Measurements from ENCODE around the gene BEST1. TPM values are rescaled to one million over a fixed set of nuclear protein-coding genes. Genes with fewer than 3 reads are reported as not detected.

The BEST1 gene
- total RNA-seq, 2 donors from 2014 or later = 1.0 to 1.9 TPM

DNA sequence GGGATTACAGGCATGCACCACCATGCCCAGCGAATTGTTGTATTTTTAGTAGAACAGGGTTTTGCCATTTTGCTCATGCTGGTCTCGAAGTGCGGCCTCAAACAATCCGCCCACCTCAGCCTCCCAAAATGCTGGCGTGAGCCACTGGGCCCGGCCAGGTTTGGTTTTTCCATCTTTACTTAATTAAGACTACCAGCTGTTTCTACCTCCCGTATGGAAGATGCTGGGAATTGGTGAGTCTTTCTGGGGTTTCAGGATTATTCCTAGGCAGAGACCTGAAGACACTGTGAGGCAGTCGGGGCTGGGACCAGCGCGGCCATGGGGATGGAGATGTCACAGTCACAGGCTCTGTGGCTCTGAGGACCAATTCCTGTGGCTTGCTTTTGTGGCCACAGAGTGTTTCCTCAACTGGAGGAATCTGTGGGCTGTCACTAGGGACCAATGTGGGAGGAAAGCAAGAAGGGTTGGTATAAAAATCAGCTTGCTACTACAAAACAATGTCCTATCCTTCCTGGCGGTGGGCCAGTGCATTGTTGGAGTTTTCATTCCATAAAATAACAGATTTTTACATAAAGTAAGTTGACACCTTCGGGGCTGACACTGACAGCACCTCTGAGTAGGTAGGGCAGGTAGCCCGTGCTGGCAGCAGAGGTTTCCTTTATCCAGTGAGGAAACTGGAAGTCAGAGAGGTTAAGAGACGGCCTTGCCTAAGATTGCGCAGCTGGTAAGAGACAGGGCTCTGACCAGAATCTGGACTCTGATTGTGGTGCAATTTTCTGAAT, 25.7 kb downstream of the BEST1 start:
- Mint-ChIP-seq H3K4me1 (ENCODE audit: low read depth in 2 of 2) (peaks cover 43 to 63% of the 10 kb centered on the region in 2 donors), H3K4me3 (peak overlapping the region; percentile 10), H3K27me3 (no peaks in the 10 kb centered on the region), H3K36me3 (no peaks in the 10 kb centered on the region), H3K27ac (peak overlapping the region; percentile 75 to 95), H3K9me3 (no peaks in the 10 kb centered on the region)
- DNase-seq (ENCODE audit: low spot score) (no peak), ATAC-seq (no peak)

- DNase-seq (ENCODE audit: low spot score) (no peak), ATAC-seq (no peak)
- Mint-ChIP-seq H3K9me3 (no peaks in the 10 kb centered on the region), H3K27me3 (no peaks in the 10 kb centered on the region), H3K4me1 (ENCODE audit: low read depth in 2 of 2) (peaks cover 38 to 62% of the 10 kb centered on the region in 2 donors), H3K27ac (peak overlapping the region in 1 of 2 donors; percentile 95), H3K36me3 (no peaks in the 10 kb centered on the region), H3K4me3 (no peak overlapping the region)
Observed at GRCh38 chr11:61976420-61976800, 26.3 kb downstream of the BEST1 start.

DNA sequence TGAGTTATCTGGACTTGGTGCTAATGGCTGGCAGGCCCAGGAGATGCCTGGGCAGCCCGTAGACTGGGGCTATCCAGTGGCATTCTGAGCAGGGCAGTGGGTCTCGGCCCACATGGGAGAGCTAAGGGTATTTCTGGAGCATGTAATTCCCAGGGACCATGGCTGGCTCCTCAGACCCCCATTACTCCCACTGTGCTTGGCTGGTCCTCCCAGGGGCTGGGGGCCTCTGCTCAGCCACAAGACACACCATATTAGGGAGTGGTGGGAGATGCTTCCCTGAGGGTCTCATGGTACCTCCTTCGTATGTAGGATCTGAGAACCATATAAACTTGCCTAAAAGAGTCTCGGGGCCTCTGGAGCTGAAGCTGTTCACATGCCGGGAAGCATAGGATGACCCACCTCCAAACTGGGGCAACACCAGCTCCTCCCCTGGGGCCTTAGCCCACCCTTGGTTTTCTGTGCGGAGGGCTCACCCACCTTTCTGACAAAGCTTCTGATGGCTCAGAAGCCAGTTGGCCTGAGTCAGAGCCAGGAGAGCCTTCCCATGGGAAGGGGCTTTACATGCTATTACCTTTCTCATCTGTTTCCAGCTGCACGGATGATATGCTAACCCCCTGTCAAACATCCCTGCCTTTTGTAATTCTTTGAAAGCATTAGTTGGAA, 26.8 kb downstream of the BEST1 start:
- Mint-ChIP-seq H3K27ac (peak overlapping the region in 1 of 2 donors; percentile 95), H3K27me3 (no peaks in the 10 kb centered on the region), H3K4me3 (no peak overlapping the region), H3K9me3 (no peaks in the 10 kb centered on the region), H3K4me1 (ENCODE audit: low read depth in 2 of 2) (peaks cover 32 to 57% of the 10 kb centered on the region in 2 donors), H3K36me3 (no peaks in the 10 kb centered on the region)
- ATAC-seq = no peak
- DNase-seq (ENCODE audit: low spot score) = no peak

DNA sequence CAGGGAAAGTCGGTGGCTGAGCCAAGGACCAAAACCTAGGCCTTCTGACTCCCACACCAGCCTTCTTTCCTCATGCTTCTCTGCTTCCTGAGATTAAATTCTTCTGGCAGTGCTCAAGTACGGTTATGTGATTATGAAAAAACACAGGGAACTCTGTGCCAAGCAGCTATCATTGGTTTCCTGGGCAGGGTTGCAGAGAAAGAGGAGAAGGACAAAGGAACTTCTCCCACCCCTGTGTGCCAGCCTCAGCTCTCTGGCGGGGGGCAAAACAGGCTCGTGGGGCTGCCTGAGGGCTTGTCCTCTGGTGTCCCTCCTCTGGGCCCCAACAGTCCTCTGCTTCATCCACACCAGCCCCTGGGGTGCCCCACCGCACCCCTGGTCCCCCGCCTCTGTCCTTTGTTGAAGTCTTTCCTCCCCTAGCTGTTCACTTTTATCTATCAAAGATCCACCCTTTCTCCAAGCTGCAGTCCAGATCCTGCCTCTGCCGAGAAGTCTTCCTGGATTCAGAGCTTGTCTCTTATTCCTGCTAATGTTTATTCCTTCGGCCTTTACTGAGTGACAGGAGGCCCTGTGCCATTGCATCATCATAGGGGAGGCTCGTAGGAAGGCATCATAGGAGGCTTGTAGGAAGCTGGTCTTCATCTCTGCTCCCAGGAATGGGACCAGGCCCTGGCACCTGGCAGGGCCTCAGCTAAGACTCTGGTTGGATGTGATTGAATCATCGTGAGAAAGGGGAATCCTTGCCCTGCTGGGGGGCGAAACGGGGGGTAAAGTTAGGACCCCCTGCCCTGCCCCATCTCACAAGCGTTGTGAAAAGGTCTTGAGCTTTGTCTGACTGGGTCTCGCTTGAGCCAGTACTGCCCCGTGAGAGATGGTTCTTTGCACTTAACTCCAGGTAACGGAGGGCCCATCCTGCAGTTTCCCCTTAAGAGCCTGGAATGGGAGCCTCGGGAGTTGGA, 28.8 kb downstream of the BEST1 start:
- ATAC-seq (no peak), DNase-seq (ENCODE audit: low spot score) (no peak)
- Mint-ChIP-seq H3K36me3 (no peaks in the 10 kb centered on the region), H3K9me3 (no peaks in the 10 kb centered on the region), H3K4me3 (no peak overlapping the region), H3K27me3 (no peaks in the 10 kb centered on the region), H3K27ac (peak overlapping the region in 1 of 2 donors; percentile 84), H3K4me1 (ENCODE audit: low read depth in 2 of 2) (peaks cover 16 to 43% of the 10 kb centered on the region in 2 donors)

- peaks cover 0 to 2% of the 10 kb centered on the region in 2 donors for H3K27me3 Mint-ChIP-seq
- peak overlapping the region in 1 of 2 donors; percentile 80 for H3K27ac Mint-ChIP-seq
- peaks cover 4% of the 10 kb centered on the region for H3K36me3 Mint-ChIP-seq
- H3K4me3 Mint-ChIP-seq = no peak overlapping the region
- ATAC-seq (no peak), DNase-seq (ENCODE audit: low spot score) (no peak)
- H3K4me1 Mint-ChIP-seq (ENCODE audit: low read depth in 2 of 2) = peaks cover 4 to 31% of the 10 kb centered on the region in 2 donors
- H3K9me3 Mint-ChIP-seq = no peaks in the 10 kb centered on the region
Observed at GRCh38 chr11:61980783-61981541, 30.8 kb downstream of the BEST1 start.

DNA sequence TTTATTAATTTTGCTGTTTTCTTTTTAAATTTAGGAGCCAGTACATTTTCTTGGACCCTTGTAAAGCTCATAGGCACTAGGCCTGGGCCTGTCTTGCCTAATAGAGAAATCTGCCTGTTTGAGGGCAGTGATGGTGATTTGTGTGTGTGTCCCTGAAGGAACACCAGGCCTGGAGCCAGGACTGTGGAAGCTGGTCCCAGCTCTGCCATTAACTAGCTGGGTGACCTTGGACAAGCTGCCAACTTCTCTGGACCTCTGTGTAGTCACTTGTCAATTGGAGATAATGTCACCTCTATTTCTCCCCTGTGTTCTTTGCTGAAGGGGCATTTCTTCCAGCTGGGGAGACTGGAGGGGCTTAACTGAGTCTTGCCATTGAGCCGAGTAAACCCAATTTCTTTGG, 33.3 kb downstream of the BEST1 start:
- Mint-ChIP-seq H3K4me1 (ENCODE audit: low read depth in 2 of 2) (peaks cover 0 to 32% of the 10 kb centered on the region in 2 donors), H3K27ac (no peak overlapping the region), H3K9me3 (peaks cover 10% of the 10 kb centered on the region), H3K4me3 (no peak overlapping the region), H3K36me3 (peaks cover 24% of the 10 kb centered on the region), H3K27me3 (peaks cover 9 to 23% of the 10 kb centered on the region in 2 donors)
- ATAC-seq (no peak), DNase-seq (ENCODE audit: low spot score) (no peak)

DNA sequence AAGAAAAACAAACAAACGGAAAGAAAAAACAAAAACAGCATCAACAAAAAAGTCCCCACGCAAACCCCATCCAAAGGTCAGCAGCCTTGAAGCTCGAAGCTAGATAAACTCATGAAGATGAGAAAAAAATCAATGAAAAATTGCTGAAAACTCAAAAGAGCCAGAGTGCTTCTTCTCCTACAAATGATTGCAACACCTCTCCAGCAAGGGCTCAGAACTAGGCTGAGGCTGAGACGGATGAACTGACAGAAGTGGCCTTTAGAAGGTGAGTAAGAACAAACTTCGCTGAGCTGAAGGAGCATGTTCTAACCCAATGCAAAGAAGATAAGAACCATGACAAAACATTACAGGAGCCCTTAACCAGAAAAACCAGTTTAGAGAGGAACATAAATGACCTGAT, 35.7 kb downstream of the BEST1 start:
- Mint-ChIP-seq H3K27me3 (peaks cover 16 to 23% of the 10 kb centered on the region in 2 donors), H3K9me3 (peaks cover 10% of the 10 kb centered on the region), H3K4me1 (ENCODE audit: low read depth in 2 of 2) (peaks cover 7 to 28% of the 10 kb centered on the region in 2 donors), H3K36me3 (peaks cover 24% of the 10 kb centered on the region), H3K4me3 (no peak overlapping the region), H3K27ac (no peak overlapping the region)
- DNase-seq (ENCODE audit: low spot score) (no peak), ATAC-seq (no peak)

DNA sequence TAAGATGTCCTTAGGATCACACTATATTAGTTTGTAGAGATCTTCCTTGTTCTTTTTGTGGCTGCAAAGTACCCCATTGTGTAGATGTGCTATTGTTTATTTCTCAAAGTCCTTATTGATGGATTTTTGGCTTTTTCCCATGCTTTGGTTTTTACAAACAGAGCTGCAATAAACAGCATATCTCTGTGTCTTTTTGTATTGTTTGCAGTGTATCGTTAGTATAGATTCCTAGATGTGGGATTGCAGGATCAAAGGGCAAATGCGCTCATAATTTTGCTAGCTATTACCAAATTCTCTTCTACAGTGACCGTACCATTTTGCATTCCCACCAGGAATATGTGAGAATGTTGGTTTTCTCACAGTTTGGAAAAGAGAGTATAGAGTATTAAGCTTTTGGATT, 44.8 kb downstream of the BEST1 start:
- DNase-seq (ENCODE audit: low spot score) = no peak
- no peak for ATAC-seq
- Mint-ChIP-seq H3K27ac (peak overlapping the region in 1 of 2 donors; percentile 13), H3K4me1 (ENCODE audit: low read depth in 2 of 2) (peaks cover 11 to 15% of the 10 kb centered on the region in 2 donors), H3K27me3 (peaks cover 0 to 2% of the 10 kb centered on the region in 2 donors), H3K4me3 (no peak overlapping the region), H3K9me3 (peaks cover 8% of the 10 kb centered on the region), H3K36me3 (peaks cover 9% of the 10 kb centered on the region)

- H3K27me3 Mint-ChIP-seq = no peaks in the 10 kb centered on the region
- ATAC-seq = no peak
- peaks cover 9% of the 10 kb centered on the region for H3K36me3 Mint-ChIP-seq
- no peak overlapping the region for H3K4me3 Mint-ChIP-seq
- no peak for DNase-seq (ENCODE audit: low spot score)
- H3K9me3 Mint-ChIP-seq = peaks cover 5% of the 10 kb centered on the region
- H3K27ac Mint-ChIP-seq = no peak overlapping the region
- peaks cover 9 to 12% of the 10 kb centered on the region in 2 donors for H3K4me1 Mint-ChIP-seq (ENCODE audit: low read depth in 2 of 2)
Observed at GRCh38 chr11:61996933-61997332, 46.8 kb downstream of the BEST1 start.

GRCh38 chr11:61999141-61999975, 49.2 kb downstream of the BEST1 start:
- Mint-ChIP-seq H3K36me3 (peaks cover 9% of the 10 kb centered on the region), H3K27me3 (no peaks in the 10 kb centered on the region), H3K27ac (peak overlapping the region; percentile 5 to 68), H3K9me3 (peaks cover 5% of the 10 kb centered on the region), H3K4me1 (ENCODE audit: low read depth in 2 of 2) (peaks cover 6 to 22% of the 10 kb centered on the region in 2 donors), H3K4me3 (no peak overlapping the region)
- DNase-seq (ENCODE audit: low spot score) = no peak
- ATAC-seq = no peak

GRCh38 chr11:62000539-62001446, 50.6 kb downstream of the BEST1 start:
- Mint-ChIP-seq H3K27me3 (no peaks in the 10 kb centered on the region), H3K4me3 (no peak overlapping the region), H3K9me3 (peaks cover 5% of the 10 kb centered on the region), H3K4me1 (ENCODE audit: low read depth in 2 of 2) (peaks cover 20 to 37% of the 10 kb centered on the region in 2 donors), H3K27ac (peak overlapping the region in 1 of 2 donors; percentile 97), H3K36me3 (peaks cover 9% of the 10 kb centered on the region)
- DNase-seq (ENCODE audit: low spot score) (no peak), ATAC-seq (no peak)
